PFSK-1 (cell line): ENCODE data around the gene SHC4.

Source experiments
- FOXP2 ChIP-seq: optimal IDR thresholded peaks from 2 replicates; pipeline ENCODE3; 2011; ENCODE audit warnings: borderline replicate concordance, control low read depth, inconsistent platforms; ENCODE audit not compliant: insufficient read depth; ENCODE audit errors: extremely low read length, extremely low read depth
- POLR2AphosphoS5 ChIP-seq: IDR thresholded peaks from 2 replicates; pipeline ENCODE4 v1.6.1; 2012; ENCODE audit warnings: low read depth, mild to moderate bottlenecking, control low read depth, low read length, moderate library complexity
- SIN3A ChIP-seq: IDR thresholded peaks from 2 replicates; pipeline ENCODE4 v1.6.1; 2012; ENCODE audit warnings: mild to moderate bottlenecking, low read length, moderate library complexity, borderline replicate concordance; ENCODE audit not compliant: insufficient read depth
- TAF1 ChIP-seq: IDR thresholded peaks from 2 replicates; pipeline ENCODE4 v1.6.1; 2012; ENCODE audit warnings: low read length, control low read depth, borderline replicate concordance; ENCODE audit not compliant: insufficient read depth
- TF ChIP-seq, protein P1 (sequence below), 2 experiments: IDR thresholded peaks; 2 replicates each; pipeline versions ENCODE4 v1.6.1 to v1.8.0; 2011 to 2012; ENCODE audit warnings: low read depth in 2 of 2, low read length in 2 of 2, control low read depth in 1 of 2, inconsistent platforms in 1 of 2, mild to moderate bottlenecking in 1 of 2, moderate library complexity in 1 of 2; ENCODE audit not compliant: insufficient read depth in 1 of 2

SHC4 gene

GRCh38 chr15:48794697-48795134, 169.0 kb downstream of the SHC4 start:
- TF ChIP-seq FOXP2 (no peak), TAF1 (no peak), SIN3A (no peak), POLR2AphosphoS5 (no peak)
- TF ChIP-seq, protein P1, sequence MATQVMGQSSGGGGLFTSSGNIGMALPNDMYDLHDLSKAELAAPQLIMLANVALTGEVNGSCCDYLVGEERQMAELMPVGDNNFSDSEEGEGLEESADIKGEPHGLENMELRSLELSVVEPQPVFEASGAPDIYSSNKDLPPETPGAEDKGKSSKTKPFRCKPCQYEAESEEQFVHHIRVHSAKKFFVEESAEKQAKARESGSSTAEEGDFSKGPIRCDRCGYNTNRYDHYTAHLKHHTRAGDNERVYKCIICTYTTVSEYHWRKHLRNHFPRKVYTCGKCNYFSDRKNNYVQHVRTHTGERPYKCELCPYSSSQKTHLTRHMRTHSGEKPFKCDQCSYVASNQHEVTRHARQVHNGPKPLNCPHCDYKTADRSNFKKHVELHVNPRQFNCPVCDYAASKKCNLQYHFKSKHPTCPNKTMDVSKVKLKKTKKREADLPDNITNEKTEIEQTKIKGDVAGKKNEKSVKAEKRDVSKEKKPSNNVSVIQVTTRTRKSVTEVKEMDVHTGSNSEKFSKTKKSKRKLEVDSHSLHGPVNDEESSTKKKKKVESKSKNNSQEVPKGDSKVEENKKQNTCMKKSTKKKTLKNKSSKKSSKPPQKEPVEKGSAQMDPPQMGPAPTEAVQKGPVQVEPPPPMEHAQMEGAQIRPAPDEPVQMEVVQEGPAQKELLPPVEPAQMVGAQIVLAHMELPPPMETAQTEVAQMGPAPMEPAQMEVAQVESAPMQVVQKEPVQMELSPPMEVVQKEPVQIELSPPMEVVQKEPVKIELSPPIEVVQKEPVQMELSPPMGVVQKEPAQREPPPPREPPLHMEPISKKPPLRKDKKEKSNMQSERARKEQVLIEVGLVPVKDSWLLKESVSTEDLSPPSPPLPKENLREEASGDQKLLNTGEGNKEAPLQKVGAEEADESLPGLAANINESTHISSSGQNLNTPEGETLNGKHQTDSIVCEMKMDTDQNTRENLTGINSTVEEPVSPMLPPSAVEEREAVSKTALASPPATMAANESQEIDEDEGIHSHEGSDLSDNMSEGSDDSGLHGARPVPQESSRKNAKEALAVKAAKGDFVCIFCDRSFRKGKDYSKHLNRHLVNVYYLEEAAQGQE (IDR thresholded peaks at IDR 0.05; ENCODE audit: insufficient read depth in 1 of 2, low read depth in 2 of 2, low read length in 2 of 2), result no peak

DNA sequence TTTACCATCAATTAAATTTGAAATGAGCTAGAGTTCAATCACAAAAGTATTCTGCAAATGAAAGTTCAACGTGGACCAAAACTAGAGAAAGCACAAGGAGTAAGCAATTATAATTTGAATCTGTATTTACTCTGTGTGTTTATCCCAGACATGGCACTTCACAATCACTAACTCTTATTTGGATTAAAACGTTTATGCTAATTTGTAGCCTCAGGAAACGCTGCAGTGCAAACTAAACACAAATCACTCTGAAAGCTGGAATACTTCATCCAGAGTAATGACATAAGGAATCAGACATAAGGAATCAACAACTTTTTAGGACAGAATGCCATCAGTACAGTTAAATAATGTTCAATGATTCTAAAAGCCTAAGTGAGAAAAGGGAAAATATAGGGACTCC, 171.3 kb downstream of the SHC4 start:
- no peak for TF ChIP-seq POLR2AphosphoS5
- TF ChIP-seq, protein P1 (IDR thresholded peaks at IDR 0.05; ENCODE audit: insufficient read depth in 1 of 2, low read depth in 2 of 2, low read length in 2 of 2), result no peak
- TF ChIP-seq TAF1, result no peak
- no peak for TF ChIP-seq SIN3A
- no peak for TF ChIP-seq FOXP2

- TF ChIP-seq SIN3A, result no peak
- TF ChIP-seq FOXP2, result no peak
- TF ChIP-seq, protein P1 (IDR thresholded peaks at IDR 0.05; ENCODE audit: insufficient read depth in 1 of 2, low read depth in 2 of 2, low read length in 2 of 2), result no peak
- TF ChIP-seq POLR2AphosphoS5, result no peak
- TF ChIP-seq TAF1, result no peak
These were observed 178.0 kb downstream of the SHC4 start for GRCh38 chr15:48785712-48786111.

DNA sequence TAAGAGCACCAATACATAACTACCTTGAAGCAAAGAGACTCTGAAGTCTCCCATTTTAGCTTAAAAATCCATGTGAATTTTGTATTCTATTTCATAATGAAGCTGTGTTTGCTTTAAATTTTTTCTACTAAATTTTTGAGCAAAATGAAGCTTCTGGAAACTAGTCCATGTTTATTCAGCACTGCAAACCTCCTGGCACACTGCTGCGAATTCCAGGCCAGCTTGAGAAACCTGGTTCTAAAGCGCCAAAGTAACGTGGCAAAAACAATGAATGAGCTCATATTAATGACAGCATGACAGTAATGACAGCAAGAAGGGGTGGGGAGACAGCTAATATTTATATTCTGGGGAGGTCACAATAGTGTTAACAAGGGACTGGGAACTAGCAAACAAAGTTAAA, 178.5 kb downstream of the SHC4 start:
- TF ChIP-seq SIN3A, result no peak
- no peak for TF ChIP-seq POLR2AphosphoS5

DNA sequence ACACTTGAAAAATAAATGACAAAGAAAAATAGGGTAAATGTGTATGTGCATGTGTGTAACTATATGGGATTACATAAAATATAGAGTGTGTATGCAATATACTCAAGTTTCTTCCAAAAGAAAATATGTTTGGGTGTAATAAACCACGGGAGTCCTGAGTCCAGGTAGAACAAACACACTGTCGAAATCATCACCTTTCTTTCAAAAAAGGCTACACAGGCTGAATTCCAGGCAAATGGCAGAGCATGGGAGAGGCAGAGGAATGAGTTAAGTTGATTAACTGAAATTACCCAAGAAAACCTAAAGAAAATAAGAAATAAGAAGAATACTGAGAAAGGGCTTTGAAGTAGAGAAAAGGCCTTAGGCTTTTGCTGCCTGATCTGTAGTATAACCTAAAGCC, 179.0 kb downstream of the SHC4 start:
- TF ChIP-seq POLR2AphosphoS5 (no peak), SIN3A (no peak), FOXP2 (no peak), TAF1 (no peak)
- TF ChIP-seq, protein P1 (IDR thresholded peaks at IDR 0.05; ENCODE audit: insufficient read depth in 1 of 2, low read depth in 2 of 2, low read length in 2 of 2), result no peak

- TF ChIP-seq POLR2AphosphoS5 (no peak), SIN3A (no peak), TAF1 (no peak), FOXP2 (no peak)
- TF ChIP-seq, protein P1 (IDR thresholded peaks at IDR 0.05; ENCODE audit: insufficient read depth in 1 of 2, low read depth in 2 of 2, low read length in 2 of 2), result no peak
These were observed 180.8 kb downstream of the SHC4 start for GRCh38 chr15:48782911-48783310.
